Measurements from ENCODE around the gene MAS1. TPM values are rescaled to one million over a fixed set of nuclear protein-coding genes. Genes with fewer than 3 reads are reported as not detected.

MAS1 gene
- polyA plus RNA-seq, 1 donor (not counting 4 experiments of a cell fraction or from before 2014, with no cell fraction given), result not detected

- TF ChIP-seq CTCF (optimal IDR thresholded peaks at IDR 0.05 in 1 of 3, IDR thresholded peaks at IDR 0.05 in 1 of 3, conservative IDR thresholded peaks at IDR 0.05 in 1 of 3; ENCODE audit: extremely low read depth in 1 of 3, insufficient read depth in 2 of 3, low read length in 3 of 3) (no peak), EZH2 (IDR thresholded peaks at IDR 0.05; ENCODE audit: low read length) (no peak)
- Histone ChIP-seq H3K79me2 (ENCODE audit: control insufficient read depth, insufficient read depth, low read length) (no peaks in the 10 kb centered on the region), H3K4me1 (ENCODE audit: control insufficient read depth, extremely low read depth, insufficient read depth, low read length) (no peaks in the 10 kb centered on the region), H3K9me1 (ENCODE audit: control insufficient read depth, extremely low read depth, insufficient read depth, low read length) (no peaks in the 10 kb centered on the region), H3K27ac (ENCODE audit: control insufficient read depth, insufficient read depth, low read length) (no peak overlapping the region), H3K9ac (ENCODE audit: control insufficient read depth, extremely low read depth, insufficient read depth, low read length) (no peak overlapping the region), H3K4me2 (ENCODE audit: control insufficient read depth, extremely low read depth, insufficient read depth, low read depth, low read length) (no peak overlapping the region), H2AFZ (ENCODE audit: control insufficient read depth, low read length) (no peak overlapping the region), H4K20me1 (ENCODE audit: control insufficient read depth, extremely low read depth, insufficient read depth, low read length) (no peaks in the 10 kb centered on the region), H3K27me3 (ENCODE audit: control insufficient read depth, extremely low read depth, insufficient read depth, low read length) (no peaks in the 10 kb centered on the region), H3K4me3 (ENCODE audit: control insufficient read depth in 2 of 3, extremely low read depth in 1 of 3, insufficient read depth in 2 of 3, low read depth in 1 of 3, low read length in 3 of 3) (no peak overlapping the region), H3K36me3 (ENCODE audit: control insufficient read depth in 2 of 2, extremely low read depth in 1 of 2, insufficient read depth in 2 of 2, low read length in 2 of 2) (no peaks in the 10 kb centered on the region), H3K9me3 (ENCODE audit: control insufficient read depth, low read depth, low read length) (no peaks in the 10 kb centered on the region)
- no peak for DNase-seq (ENCODE audit: low read depth, low spot score)
- dilution Hi-C loops (cut with MboI; ENCODE audit: extremely low pct_ligation_motif_present, low sequenced_read_pairs), result no loop called here
- FAIRE-seq, result no peak
Observed at GRCh38 chr6:159879856-159880255, 10.9 kb upstream of the MAS1 start.

DNA sequence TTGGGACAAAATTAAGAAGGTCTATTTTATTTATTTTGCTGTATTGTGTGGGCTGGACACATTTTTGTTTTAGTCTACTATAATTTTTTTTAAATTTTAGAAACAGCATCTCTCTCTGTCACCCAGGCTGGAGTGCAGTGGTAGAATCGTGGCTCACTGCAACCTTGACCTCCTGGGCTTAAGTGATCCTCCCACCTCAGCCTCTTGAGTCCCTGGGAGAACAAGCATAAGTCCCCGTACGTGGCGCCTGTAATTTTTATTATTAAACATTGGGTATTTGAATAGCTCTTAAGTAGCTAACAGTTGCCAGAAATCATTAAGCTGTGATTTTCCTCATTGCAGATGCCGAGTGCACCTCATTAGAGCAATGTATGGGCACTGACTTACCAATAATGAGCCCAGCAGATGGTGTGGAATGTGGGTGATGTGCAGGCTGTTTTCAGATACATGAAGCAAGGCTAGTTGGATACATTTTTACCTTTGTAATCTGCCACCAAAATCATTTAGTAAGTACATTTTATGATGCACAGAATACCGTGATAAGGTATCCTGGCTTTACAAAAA is 10.3 kb upstream of the MAS1 start:
- Histone ChIP-seq H3K4me1 (ENCODE audit: control insufficient read depth, extremely low read depth, insufficient read depth, low read length) (no peaks in the 10 kb centered on the region), H3K9me3 (ENCODE audit: control insufficient read depth, low read depth, low read length) (no peaks in the 10 kb centered on the region), H3K4me3 (ENCODE audit: control insufficient read depth in 2 of 3, extremely low read depth in 1 of 3, insufficient read depth in 2 of 3, low read depth in 1 of 3, low read length in 3 of 3) (no peak overlapping the region), H3K36me3 (ENCODE audit: control insufficient read depth in 2 of 2, extremely low read depth in 1 of 2, insufficient read depth in 2 of 2, low read length in 2 of 2) (no peaks in the 10 kb centered on the region), H3K9me1 (ENCODE audit: control insufficient read depth, extremely low read depth, insufficient read depth, low read length) (no peaks in the 10 kb centered on the region), H3K27ac (ENCODE audit: control insufficient read depth, insufficient read depth, low read length) (no peak overlapping the region), H3K27me3 (ENCODE audit: control insufficient read depth, extremely low read depth, insufficient read depth, low read length) (no peaks in the 10 kb centered on the region), H3K4me2 (ENCODE audit: control insufficient read depth, extremely low read depth, insufficient read depth, low read depth, low read length) (no peak overlapping the region), H2AFZ (ENCODE audit: control insufficient read depth, low read length) (no peak overlapping the region), H4K20me1 (ENCODE audit: control insufficient read depth, extremely low read depth, insufficient read depth, low read length) (no peaks in the 10 kb centered on the region), H3K9ac (ENCODE audit: control insufficient read depth, extremely low read depth, insufficient read depth, low read length) (no peak overlapping the region), H3K79me2 (ENCODE audit: control insufficient read depth, insufficient read depth, low read length) (no peaks in the 10 kb centered on the region)
- TF ChIP-seq CTCF (optimal IDR thresholded peaks at IDR 0.05 in 1 of 3, IDR thresholded peaks at IDR 0.05 in 1 of 3, conservative IDR thresholded peaks at IDR 0.05 in 1 of 3; ENCODE audit: extremely low read depth in 1 of 3, insufficient read depth in 2 of 3, low read length in 3 of 3) (no peak), EZH2 (IDR thresholded peaks at IDR 0.05; ENCODE audit: low read length) (no peak)
- no peak for DNase-seq (ENCODE audit: low read depth, low spot score)
- dilution Hi-C loops (cut with MboI; ENCODE audit: extremely low pct_ligation_motif_present, low sequenced_read_pairs), result no loop called here
- no peak for FAIRE-seq
